AML-193 (cell line): ENCODE results near the gene SAFB.
A peak's percentile ranks its signal among the peaks of the same experiment; 100 is the strongest.
"Not testable (repeated sequence)": the region's sequence is repeated elsewhere in the genome, so short reads cannot be mapped to it uniquely, and the experiment has no call there.

Source experiments
- DNase-seq, 2 experiments: peaks; one replicate each; lab custom pipeline; 2025; lab: John Stamatoyannopoulos, UW

SAFB gene

GRCh38 chr19:5684694-5685430 lies 62.0 kb downstream of the SAFB start:
- no peak for DNase-seq

GRCh38 chr19:5686326-5686646 lies 63.4 kb downstream of the SAFB start:
- no peak for DNase-seq

- peak; percentile 88 to 93 for DNase-seq
Observed at GRCh38 chr19:5686647-5687359, 63.9 kb downstream of the SAFB start.

DNA sequence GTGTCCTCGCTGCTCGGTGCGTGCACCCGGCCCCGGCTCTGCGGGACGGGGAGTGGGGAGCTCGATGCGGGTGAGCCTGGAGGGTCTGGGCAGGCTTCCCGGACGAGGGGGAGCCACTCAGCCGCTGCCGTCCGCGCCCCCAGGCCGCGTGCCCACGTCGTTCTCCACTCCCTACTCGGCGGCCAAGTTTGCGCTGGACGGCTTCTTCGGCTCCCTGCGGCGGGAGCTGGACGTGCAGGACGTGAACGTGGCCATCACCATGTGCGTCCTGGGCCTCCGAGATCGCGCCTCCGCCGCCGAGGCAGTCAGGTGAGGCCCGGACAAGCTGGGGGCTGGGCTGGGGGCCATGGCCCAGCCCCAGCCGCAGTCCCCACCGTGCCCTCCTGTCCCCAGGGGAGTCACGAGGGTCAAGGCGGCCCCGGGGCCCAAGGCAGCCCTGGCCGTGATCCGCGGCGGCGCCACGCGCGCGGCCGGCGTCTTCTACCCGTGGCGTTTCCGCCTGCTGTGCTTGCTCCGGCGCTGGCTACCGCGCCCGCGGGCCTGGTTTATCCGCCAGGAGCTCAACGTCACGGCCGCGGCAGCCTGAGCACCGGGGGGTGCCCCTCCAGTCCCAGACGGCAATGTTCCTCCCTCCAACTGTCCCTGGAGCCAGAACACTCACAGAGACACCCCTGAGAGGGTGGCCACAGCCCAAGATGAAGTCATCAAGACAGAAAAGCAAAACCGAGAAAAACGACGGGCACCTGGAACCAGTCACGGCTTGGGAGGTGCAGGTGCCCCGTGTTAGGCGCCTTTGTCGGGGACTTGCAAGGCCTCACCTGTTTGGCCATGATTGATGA lies 64.7 kb downstream of the SAFB start:
- no peak for DNase-seq

GRCh38 chr19:5688262-5688881 lies 65.5 kb downstream of the SAFB start:
- DNase-seq = not testable (repeated sequence)

DNA sequence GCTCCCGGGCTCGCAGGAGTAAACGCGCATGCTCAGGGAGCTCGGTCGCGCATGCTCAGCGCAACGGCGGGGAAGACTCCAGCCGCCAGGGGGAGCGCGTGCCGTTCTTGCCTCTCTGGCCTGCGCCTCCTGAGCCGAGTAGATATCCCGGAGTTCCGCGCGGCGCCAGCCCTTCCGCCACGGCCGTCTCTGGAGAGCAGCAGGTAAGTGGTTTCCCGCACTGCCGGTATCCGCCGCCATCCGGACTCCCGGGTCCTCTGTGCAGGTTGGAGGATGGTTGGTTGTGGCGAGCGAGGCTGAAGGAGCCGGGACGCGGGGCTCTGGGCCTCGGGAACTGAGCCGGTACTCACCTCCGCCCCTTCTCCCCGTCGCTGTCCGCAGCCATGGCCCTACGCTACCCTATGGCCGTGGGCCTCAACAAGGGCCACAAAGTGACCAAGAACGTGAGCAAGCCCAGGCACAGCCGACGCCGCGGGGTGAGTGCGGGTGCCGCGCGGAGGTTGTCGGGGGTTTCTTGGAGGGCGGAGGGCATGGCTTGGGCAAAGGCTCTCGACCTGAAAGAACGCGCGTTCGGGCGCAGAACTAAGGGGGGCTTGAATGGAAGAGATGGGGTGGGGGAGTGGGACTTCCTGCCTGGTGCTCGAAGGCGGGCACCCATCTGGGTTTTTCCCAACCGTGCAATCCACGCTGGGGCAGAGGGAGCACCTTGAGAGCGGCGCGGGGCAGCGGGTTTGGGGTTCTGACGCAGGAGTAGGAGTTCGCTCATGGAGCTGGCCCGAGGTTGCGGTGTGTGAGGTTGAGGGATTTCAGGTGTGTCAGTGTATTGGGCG lies 67.5 kb downstream of the SAFB start, which contains the start of gene RPL36:
RPL36 (plus strand) TSS at position 171 of the 830 bp plus-strand sequence; CDS start at position 384, 213 bp downstream.
- DNase-seq = peak; percentile 87 to 88

DNA sequence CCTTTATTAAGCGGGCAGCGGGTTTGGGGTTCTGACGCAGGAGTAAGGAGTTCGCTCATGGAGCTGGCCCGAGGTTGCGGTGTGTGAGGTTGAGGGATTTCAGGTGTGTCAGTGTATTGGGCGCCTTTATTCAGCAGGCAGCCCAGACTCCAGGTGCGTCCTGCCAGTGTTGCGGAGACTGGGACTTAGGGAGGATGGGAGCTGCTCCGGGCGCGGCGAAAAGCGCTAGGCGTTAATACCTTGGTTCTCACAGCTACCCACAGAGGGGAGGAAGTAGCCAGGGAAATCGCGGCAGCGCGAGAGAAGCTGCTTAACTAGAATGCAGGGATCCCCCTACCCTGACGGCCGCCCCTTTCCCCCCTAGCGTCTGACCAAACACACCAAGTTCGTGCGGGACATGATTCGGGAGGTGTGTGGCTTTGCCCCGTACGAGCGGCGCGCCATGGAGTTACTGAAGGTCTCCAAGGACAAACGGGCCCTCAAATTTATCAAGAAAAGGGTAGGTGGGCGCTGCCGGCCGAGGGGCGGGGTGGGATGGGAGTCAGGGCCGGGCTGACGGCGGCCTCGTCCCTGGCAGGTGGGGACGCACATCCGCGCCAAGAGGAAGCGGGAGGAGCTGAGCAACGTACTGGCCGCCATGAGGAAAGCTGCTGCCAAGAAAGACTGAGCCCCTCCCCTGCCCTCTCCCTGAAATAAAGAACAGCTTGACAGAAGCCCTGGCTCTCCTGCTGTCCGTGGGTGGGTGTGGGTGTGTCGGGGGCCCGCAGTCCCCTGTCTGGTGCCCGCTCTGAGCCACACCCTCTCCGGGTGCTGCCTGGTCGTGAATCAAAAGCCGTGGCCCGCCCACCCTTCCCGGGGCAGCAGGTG lies 68.3 kb downstream of the SAFB start:
- peak in 1 of 2 experiments; percentile 4 for DNase-seq

GRCh38 chr19:5691822-5692722 lies 69.2 kb downstream of the SAFB start:
- no peak for DNase-seq

- no peak for DNase-seq
Observed at GRCh38 chr19:5692723-5693194, 69.9 kb downstream of the SAFB start.

GRCh38 chr19:5693195-5694166 lies 70.6 kb downstream of the SAFB start:
- no peak for DNase-seq

- no peak for DNase-seq
Observed at GRCh38 chr19:5694167-5694955, 71.5 kb downstream of the SAFB start.

DNA sequence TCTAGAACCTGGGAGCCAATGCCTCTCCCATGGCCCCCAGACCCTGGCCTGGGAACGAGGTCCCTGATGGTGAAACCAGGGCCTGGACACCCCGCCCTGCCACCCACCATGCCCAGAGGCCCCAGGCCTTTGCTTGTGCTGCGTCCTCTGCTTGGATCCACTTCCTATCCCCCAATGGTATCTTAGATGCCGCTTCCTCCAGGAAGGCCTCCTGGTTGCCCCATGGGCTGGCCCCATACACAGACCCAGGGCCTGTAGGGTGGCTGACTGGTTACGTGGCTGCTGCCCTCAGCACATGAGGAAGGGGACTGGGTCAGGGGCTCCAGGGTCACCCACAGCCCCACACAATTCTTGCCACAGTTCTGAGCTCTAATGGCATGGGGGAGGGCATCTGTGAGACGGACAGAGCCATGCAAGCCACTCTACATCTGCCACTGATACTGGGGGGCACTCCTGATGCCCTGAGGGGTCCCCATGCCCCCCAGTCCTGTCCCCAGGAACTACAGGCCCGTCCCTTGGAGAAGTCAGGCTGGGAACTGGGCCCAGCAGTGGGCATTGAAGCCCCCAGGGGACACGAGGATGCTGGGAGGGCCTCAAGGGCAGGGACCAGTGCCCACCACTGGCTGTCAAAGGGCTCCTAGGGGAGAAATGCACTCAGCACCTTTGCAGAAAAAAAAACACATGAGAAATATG lies 72.2 kb downstream of the SAFB start:
- no peak for DNase-seq

DNA sequence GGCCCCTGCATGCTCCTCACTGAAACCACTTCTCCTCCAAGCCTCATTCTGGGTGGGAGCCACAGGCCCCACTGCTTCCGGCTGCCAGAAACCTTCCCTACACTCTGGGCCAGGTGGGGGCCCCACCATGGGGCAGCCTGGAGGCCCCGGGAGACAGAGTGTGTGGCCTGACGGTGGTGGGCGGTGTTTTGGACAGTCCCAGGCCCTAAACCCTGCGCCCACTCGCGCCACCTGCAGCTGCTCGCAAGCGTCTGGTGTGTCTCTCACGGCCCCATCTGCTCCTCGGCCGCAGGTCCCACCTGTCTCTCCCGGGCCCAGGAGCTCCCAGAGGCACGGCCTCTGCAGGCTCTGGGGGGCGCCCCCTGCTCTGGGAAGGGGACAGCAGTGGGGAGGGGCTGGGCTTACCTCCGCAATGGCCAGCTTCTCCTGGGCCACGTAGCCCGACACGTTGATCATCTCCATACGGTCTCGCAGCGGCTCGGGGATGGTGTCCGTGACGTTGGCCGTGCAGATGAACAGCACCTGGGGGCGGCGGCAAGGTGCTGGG lies 72.8 kb downstream of the SAFB start:
- DNase-seq = no peak

- no peak for DNase-seq
Observed at GRCh38 chr19:5696196-5697021, 73.5 kb downstream of the SAFB start.
